Activated naive CD4-positive, alpha-beta T cell treated with anti-CD3 and anti-CD28 coated beads, Interleukin-2, amount 50 U/mL, for 24 hours (primary cell): ENCODE data around the gene ZNF311.
A peak's percentile ranks its signal among the peaks of the same experiment; 100 is the strongest.

Source experiments
- H3K27ac Mint-ChIP-seq: one replicate; pipeline ENCODE4 v1.8.0; 2021; ENCODE audit warnings: mild to moderate bottlenecking, mixed read lengths
- H3K27me3 Mint-ChIP-seq: one replicate; pipeline ENCODE4 v1.8.0; 2021; ENCODE audit warnings: mixed read lengths
- H3K36me3 Mint-ChIP-seq: one replicate; pipeline ENCODE4 v1.8.0; 2021; ENCODE audit warnings: mixed read lengths
- H3K4me1 Mint-ChIP-seq: one replicate; pipeline ENCODE4 v1.8.0; 2021; ENCODE audit warnings: mixed read lengths
- H3K4me3 Mint-ChIP-seq: one replicate; pipeline ENCODE4 v1.8.0; 2021; ENCODE audit warnings: mild to moderate bottlenecking, mixed read lengths
- H3K9me3 Mint-ChIP-seq: one replicate; pipeline ENCODE4 v1.8.0; 2021; ENCODE audit warnings: mixed read lengths

The ZNF311 gene

GRCh38 chr6:29005183-29005885, at the start of gene ZNF311:
Gene ZNF311 (minus strand): TSS chr6:29005315. CDS start chr6:29003954, 1,361 bp downstream.
- Mint-ChIP-seq H3K4me1 (peaks cover 22% of the 10 kb centered on the region), H3K27me3 (peaks cover 1% of the 10 kb centered on the region), H3K27ac (peak within 1 kb of the TSS; percentile 82), H3K4me3 (peak within 1 kb of the TSS; percentile 93), H3K36me3 (no peaks in the 10 kb centered on the region), H3K9me3 (no peaks in the 10 kb centered on the region)

- Mint-ChIP-seq H3K9me3 (peaks cover 4% of the 10 kb centered on the region), H3K36me3 (no peaks in the 10 kb centered on the region), H3K4me3 (no peak overlapping the region), H3K27me3 (peaks cover 43% of the 10 kb centered on the region), H3K27ac (no peak overlapping the region), H3K4me1 (no peaks in the 10 kb centered on the region)
These were observed 46.6 kb upstream of the ZNF311 start for GRCh38 chr6:29051680-29052079.

GRCh38 chr6:29045075-29045474, 40.0 kb upstream of the ZNF311 start, which contains the start of gene OR2W1:
Gene OR2W1 (minus strand): TSS chr6:29045175. CDS start chr6:29045175, 0 bp downstream.
- Mint-ChIP-seq H3K27ac (no peak within 1 kb of the TSS), H3K4me1 (no peaks in the 10 kb centered on the region), H3K27me3 (peaks cover 47% of the 10 kb centered on the region), H3K36me3 (no peaks in the 10 kb centered on the region), H3K9me3 (no peaks in the 10 kb centered on the region), H3K4me3 (no peak within 1 kb of the TSS)

- no peak overlapping the region for H3K27ac Mint-ChIP-seq
- no peaks in the 10 kb centered on the region for H3K4me1 Mint-ChIP-seq
- H3K36me3 Mint-ChIP-seq, result no peaks in the 10 kb centered on the region
- H3K4me3 Mint-ChIP-seq, result no peak overlapping the region
- H3K9me3 Mint-ChIP-seq, result no peaks in the 10 kb centered on the region
- peaks cover 21% of the 10 kb centered on the region for H3K27me3 Mint-ChIP-seq
These were observed 30.8 kb upstream of the ZNF311 start for GRCh38 chr6:29035951-29036350.

GRCh38 chr6:29028821-29029220, 23.7 kb upstream of the ZNF311 start:
- Mint-ChIP-seq H3K36me3 (no peaks in the 10 kb centered on the region), H3K4me3 (no peak overlapping the region), H3K4me1 (no peaks in the 10 kb centered on the region), H3K9me3 (no peaks in the 10 kb centered on the region), H3K27ac (no peak overlapping the region), H3K27me3 (peaks cover 30% of the 10 kb centered on the region)

DNA sequence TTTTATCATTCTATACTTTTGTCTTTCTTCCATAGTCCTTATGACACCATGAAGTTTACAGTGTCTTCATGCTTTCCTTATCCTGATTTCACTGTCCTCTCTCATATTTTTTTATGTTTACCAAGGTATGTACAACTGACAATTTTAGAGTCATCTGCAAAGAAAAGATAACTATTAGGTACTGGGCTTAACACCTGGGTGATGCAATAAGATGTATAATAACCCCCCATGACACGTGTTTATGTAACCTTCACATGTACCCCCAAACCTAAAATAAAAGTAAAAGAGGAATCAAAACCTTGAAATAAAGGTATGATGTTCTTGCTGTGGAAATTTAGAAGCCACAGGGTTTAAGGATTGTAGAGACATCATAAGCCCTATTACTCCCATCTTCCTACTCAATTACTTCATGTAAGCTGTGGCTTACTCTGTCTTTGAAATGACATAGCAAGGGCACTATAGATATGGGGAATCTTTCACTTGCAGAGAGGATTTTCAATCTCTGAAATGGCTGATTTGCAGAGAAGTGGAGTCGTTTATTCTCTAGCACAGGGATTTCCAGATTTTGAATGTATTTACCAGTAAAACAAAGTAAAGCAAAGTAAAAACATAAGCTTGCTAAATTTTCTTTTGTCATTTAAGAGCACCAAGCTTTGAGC, 20.9 kb upstream of the ZNF311 start:
- H3K9me3 Mint-ChIP-seq, result no peaks in the 10 kb centered on the region
- H3K27me3 Mint-ChIP-seq, result peaks cover 34% of the 10 kb centered on the region
- H3K4me3 Mint-ChIP-seq, result no peak overlapping the region
- no peak overlapping the region for H3K27ac Mint-ChIP-seq
- H3K36me3 Mint-ChIP-seq, result peaks cover 1% of the 10 kb centered on the region
- H3K4me1 Mint-ChIP-seq, result no peaks in the 10 kb centered on the region

- peaks cover 1% of the 10 kb centered on the region for H3K36me3 Mint-ChIP-seq
- peaks cover 9% of the 10 kb centered on the region for H3K4me1 Mint-ChIP-seq
- no peak overlapping the region for H3K27ac Mint-ChIP-seq
- H3K27me3 Mint-ChIP-seq, result peaks cover 18% of the 10 kb centered on the region
- no peak overlapping the region for H3K4me3 Mint-ChIP-seq
- H3K9me3 Mint-ChIP-seq, result no peaks in the 10 kb centered on the region
These were observed 16.3 kb upstream of the ZNF311 start for GRCh38 chr6:29021434-29021833.

DNA sequence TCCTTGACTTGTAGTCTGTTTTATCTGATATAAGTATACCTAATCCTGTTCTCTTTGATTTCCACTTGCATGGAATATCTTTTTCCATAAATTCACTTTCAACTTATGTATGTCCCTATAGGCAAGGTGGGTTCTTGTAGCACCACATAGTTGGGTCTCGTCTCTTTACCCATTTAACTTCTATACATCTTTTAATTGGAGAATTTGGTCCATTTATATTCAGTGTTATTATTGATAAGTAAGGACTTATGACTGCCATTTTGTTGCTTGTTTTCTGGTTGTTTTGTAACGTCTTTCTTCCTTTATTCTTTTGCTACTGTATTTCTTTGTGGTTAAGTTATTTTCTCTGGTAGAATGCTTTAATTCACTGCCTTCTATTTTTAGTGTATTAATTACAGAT, 14.5 kb upstream of the ZNF311 start:
- Mint-ChIP-seq H3K9me3 (no peaks in the 10 kb centered on the region), H3K27ac (no peak overlapping the region), H3K4me3 (no peak overlapping the region), H3K4me1 (peaks cover 18% of the 10 kb centered on the region), H3K36me3 (peaks cover 1% of the 10 kb centered on the region), H3K27me3 (peaks cover 15% of the 10 kb centered on the region)

GRCh38 chr6:29017428-29017802, 12.3 kb upstream of the ZNF311 start:
- peak overlapping the region; percentile 91 for H3K4me3 Mint-ChIP-seq
- H3K27me3 Mint-ChIP-seq, result peaks cover 16% of the 10 kb centered on the region
- no peak overlapping the region for H3K27ac Mint-ChIP-seq
- peaks cover 1% of the 10 kb centered on the region for H3K36me3 Mint-ChIP-seq
- H3K9me3 Mint-ChIP-seq, result no peaks in the 10 kb centered on the region
- H3K4me1 Mint-ChIP-seq, result peaks cover 18% of the 10 kb centered on the region

- Mint-ChIP-seq H3K4me1 (peaks cover 21% of the 10 kb centered on the region), H3K27ac (peak overlapping the region; percentile 52), H3K9me3 (no peaks in the 10 kb centered on the region), H3K36me3 (peaks cover 1% of the 10 kb centered on the region), H3K27me3 (peaks cover 12% of the 10 kb centered on the region), H3K4me3 (peak overlapping the region; percentile 91)
These were observed 11.7 kb upstream of the ZNF311 start for GRCh38 chr6:29016559-29017427.

GRCh38 chr6:29014729-29015608, 9.9 kb upstream of the ZNF311 start:
- Mint-ChIP-seq H3K9me3 (no peaks in the 10 kb centered on the region), H3K27me3 (peaks cover 18% of the 10 kb centered on the region), H3K4me3 (no peak overlapping the region), H3K36me3 (no peaks in the 10 kb centered on the region), H3K27ac (no peak overlapping the region), H3K4me1 (peaks cover 30% of the 10 kb centered on the region)

DNA sequence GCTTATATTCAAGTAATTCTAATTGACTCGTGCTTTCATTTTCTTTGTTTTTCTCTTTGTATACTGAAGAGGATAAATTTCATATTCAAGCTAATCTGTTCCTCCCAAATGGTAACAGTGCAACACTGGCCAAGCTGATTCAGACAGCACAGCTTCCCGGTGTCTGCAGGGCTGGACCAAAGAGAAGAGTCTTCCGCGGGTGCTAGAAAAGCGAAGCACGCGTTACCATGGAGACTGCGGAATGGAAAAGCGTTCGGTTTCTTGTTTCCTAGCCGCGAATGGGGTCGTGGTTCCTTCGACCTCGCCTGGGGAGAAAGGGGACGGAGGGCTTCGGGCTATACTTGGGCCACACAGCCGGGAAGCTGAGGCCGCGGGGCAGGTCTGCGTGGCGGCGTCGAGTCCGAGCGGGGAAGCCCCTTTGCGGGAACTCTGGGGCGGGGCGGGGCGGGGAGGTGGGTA, 6.2 kb upstream of the ZNF311 start:
- no peaks in the 10 kb centered on the region for H3K9me3 Mint-ChIP-seq
- H3K4me3 Mint-ChIP-seq, result peak overlapping the region; percentile 95
- peaks cover 14% of the 10 kb centered on the region for H3K27me3 Mint-ChIP-seq
- H3K27ac Mint-ChIP-seq, result peak overlapping the region; percentile 44
- no peaks in the 10 kb centered on the region for H3K36me3 Mint-ChIP-seq
- H3K4me1 Mint-ChIP-seq, result peaks cover 20% of the 10 kb centered on the region

DNA sequence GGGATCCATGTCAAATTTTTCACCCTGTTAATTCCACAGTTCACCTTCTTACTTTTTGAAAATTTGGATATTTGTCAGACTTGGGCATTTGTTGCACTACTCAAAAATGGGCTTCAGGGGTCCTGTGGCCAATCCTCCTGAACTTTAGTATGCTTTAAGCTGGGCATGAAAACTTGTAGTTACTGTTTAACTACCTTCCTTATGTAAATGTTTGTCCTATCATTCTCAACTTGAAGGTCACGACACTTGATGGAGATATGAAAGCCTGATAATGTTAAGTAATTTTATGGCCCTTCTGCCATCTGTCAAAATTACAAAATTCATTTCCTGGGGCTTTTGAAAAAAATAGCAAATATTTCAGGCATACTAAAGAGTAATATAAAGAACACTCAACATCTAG, 4.2 kb upstream of the ZNF311 start:
- Mint-ChIP-seq H3K4me3 (no peak overlapping the region), H3K27ac (no peak overlapping the region), H3K4me1 (peaks cover 33% of the 10 kb centered on the region), H3K27me3 (peaks cover 14% of the 10 kb centered on the region), H3K36me3 (no peaks in the 10 kb centered on the region), H3K9me3 (no peaks in the 10 kb centered on the region)

DNA sequence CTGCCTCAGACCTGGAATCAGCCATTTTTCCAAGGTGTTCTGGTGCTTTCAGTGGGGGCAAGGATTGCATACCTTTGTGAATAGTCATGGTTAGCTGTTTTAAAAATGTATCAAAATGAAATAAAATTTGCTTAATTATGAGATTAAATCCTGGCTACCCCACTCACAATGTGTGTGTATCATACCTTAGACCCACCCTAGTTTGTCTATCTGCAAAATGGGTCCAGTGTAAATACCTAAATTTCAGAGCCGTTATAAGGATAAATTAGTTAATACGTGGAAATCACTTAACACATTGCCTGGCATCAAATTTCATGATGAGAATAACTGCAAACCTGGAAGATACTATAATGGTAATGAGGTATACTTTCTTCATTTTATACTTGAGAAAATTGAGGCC, 3.0 kb upstream of the ZNF311 start:
- Mint-ChIP-seq H3K4me3 (no peak overlapping the region), H3K36me3 (no peaks in the 10 kb centered on the region), H3K9me3 (no peaks in the 10 kb centered on the region), H3K4me1 (peaks cover 34% of the 10 kb centered on the region), H3K27me3 (peaks cover 7% of the 10 kb centered on the region), H3K27ac (no peak overlapping the region)
